ENCODE data around the gene TSEN54.
"Not testable (repeated sequence)": the region's sequence is repeated elsewhere in the genome, so short reads cannot be mapped to it uniquely, and the experiment has no call there.

TSEN54 gene

DNA sequence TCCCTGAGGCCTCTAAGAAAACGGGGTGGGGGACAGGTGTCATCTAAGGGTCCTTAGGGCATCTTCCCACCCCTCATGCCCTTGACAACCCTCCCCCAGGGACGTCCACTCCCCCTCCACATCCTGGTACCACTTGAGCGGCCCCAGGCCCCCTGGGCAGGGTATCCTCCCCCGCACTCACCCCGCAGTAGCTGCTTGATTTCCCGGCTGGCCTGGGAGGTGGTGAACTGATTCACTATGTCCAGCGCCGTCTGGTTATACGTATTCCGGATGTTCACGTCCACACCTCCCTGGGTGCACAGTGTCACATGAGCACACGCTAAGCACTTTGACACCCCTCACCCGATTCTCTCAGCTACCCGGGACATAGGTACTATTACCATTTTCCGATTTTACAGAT, 10.7 kb upstream of the TSEN54 start:
- no peak for FAIRE-seq

GRCh38 chr17:75506134-75506533, 10.2 kb upstream of the TSEN54 start:
- FAIRE-seq = no peak

GRCh38 chr17:75506888-75507287, 9.4 kb upstream of the TSEN54 start:
- FAIRE-seq = no peak

GRCh38 chr17:75507733-75508719, 8.3 kb upstream of the TSEN54 start:
- no peak for FAIRE-seq

GRCh38 chr17:75508931-75509361, 7.4 kb upstream of the TSEN54 start:
- no peak for FAIRE-seq

DNA sequence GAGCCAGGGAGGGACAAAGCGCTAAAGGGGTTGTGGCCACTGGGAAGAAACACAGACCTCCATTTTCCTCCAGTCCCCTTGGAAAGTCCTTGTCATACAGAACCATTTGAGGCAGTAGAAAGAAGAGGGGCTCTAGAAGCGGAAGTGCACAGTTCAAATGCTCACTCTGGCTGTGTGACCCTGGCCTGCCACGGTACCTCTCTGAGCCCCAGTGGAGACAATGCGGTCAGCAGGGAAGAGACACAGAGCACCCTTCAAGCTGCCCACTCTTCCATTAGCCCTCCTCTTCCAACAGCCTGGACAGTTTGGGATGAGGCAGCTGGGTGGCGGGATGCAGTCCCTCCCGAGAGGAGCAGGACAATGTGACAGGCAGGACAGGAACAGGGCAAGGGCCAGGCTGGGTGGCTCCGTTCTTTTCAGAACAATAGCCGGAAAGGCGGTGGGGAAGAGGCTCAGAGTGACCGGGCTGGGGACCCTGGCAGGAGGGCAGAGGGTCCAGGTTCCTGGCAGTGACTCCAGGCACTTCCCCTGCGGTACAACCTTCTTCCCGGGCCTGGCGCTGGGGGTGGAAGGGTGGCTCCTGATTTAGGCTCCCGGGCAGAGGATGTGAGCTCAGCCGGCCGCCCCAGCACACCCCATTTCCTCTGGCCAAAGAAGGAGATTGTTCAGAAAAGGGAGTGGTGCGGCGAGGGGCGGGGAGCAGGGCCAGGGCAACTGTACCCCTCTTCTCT, 6.6 kb upstream of the TSEN54 start:
- no peak for FAIRE-seq

DNA sequence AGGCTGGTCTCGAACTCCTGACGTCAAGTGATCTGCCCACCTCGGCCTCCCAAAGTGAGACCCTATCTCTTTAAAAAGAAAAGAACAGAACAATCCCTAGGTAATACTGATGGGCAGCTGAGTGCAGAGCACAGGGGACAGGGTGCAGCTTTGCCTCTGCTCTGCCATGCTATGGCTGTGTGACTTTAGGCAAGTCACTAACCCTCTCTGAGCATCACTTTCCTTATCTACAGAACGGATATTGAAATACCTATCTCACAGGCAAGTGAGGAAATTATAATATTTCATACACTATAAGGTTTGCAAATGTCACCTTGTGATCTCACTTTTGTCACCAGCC, 5.1 kb upstream of the TSEN54 start:
- FAIRE-seq = no peak

GRCh38 chr17:75511610-75512575, 4.4 kb upstream of the TSEN54 start:
- FAIRE-seq = no peak

DNA sequence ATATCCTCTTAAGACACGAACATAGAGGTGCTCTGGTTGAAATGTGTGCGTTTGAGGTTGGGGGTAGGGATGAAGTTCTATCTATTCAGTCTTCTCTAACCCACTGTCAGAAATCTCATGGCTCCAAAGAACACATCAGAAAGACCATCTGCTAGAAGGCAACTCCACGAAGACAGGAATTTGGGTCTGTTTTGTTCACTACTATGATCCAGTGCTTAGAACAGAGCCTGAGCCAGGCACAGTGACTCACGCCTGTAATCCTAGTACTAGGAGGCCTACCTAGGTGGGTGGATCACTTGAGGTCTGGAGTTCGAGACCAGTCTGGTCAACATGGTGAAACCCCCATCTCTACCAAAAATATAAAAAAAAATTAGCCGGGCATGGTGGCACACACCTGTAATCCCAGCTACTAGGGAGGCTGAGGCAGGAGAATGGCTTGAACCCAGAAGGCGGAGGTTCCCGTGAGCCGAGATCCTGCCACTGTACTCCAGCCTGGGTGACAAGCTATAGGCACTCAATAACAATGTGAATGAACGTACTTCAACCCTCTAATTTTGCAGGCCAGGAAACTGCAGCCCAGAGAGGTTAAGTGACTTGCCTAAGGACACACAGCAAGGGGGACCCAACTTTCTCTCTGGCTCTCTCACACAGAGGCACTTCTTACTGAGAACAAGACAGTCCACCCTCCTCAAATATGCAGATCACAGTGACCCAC, 3.2 kb upstream of the TSEN54 start:
- FAIRE-seq = no peak

- no peak for FAIRE-seq
Measured at GRCh38 chr17:75513641-75514000, 2.7 kb upstream of the TSEN54 start.

GRCh38 chr17:75514299-75514918, 1.9 kb upstream of the TSEN54 start:
- no peak for FAIRE-seq

- FAIRE-seq = no peak
Measured at GRCh38 chr17:75514919-75515495, 1.3 kb upstream of the TSEN54 start.

GRCh38 chr17:75515496-75516254, 653 bp upstream of the TSEN54 start, which contains the start of gene CASKIN2:
TSS of gene CASKIN2 (minus strand) at chr17:75515537. CDS start at chr17:75513804, 1,733 bp downstream.
- no peak for FAIRE-seq

- FAIRE-seq = no peak
Measured at GRCh38 chr17:75516619-75517296, 430 bp downstream of the TSEN54 start.

- no peak for FAIRE-seq
Measured at GRCh38 chr17:75517297-75517865, 1.1 kb downstream of the TSEN54 start.

- no peak for FAIRE-seq
Measured at GRCh38 chr17:75518201-75518600, 1.9 kb downstream of the TSEN54 start.

- FAIRE-seq = no peak
Measured at GRCh38 chr17:75518983-75519537, 2.7 kb downstream of the TSEN54 start.

DNA sequence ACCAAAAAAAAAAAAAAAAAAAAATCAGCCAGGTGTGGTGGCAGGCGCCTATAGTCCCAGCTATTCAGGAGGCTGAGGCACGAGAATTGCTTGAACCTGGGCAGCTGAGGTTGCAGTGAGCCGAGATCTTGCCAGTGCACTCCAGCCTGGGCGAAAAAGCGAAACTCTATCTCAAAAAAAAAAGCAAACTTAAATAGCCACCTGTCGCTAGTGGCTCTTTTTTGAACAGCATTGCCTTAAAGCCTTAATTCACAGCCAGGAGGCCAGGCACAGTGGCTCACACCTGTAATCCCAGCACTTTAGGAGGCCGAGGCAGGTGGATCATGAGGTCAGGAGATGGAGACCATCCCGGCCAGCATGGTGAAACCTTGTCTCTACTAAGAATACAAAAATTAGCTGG, 4.1 kb downstream of the TSEN54 start:
- not testable (repeated sequence) for FAIRE-seq

- FAIRE-seq = no peak
Measured at GRCh38 chr17:75521290-75521689, 5.0 kb downstream of the TSEN54 start.

Data from islet of Langerhans (tissue), 1 donor.